Activated CD4-positive, alpha-beta T cell treated with anti-CD3 and anti-CD28 coated beads, Interleukin-2, amount 50 U/mL, for 16 hours (primary cell): ENCODE results near the gene PRKAA1.
A peak's percentile ranks its signal among the peaks of the same experiment; 100 is the strongest.
"Not testable (repeated sequence)": the region's sequence is repeated elsewhere in the genome, so short reads cannot be mapped to it uniquely, and the experiment has no call there.

ENCODE experiments used
- DNase-seq: peaks from one replicate; pipeline ENCODE4 v3.0.0-alpha.2; 2020

Gene PRKAA1

GRCh38 chr5:40825461-40826043 is 27.4 kb upstream of the PRKAA1 start:
- not testable (repeated sequence) for DNase-seq

GRCh38 chr5:40823459-40823858 is 25.3 kb upstream of the PRKAA1 start:
- DNase-seq = no peak

GRCh38 chr5:40813698-40814281 is 15.6 kb upstream of the PRKAA1 start:
- peak; percentile 78 for DNase-seq

- DNase-seq = no peak
These were observed 14.0 kb upstream of the PRKAA1 start for GRCh38 chr5:40812125-40812524.

- no peak for DNase-seq
These were observed 3.8 kb upstream of the PRKAA1 start for GRCh38 chr5:40801771-40802562.

- no peak for DNase-seq
These were observed 1.1 kb upstream of the PRKAA1 start for GRCh38 chr5:40799258-40799657.

- DNase-seq = no peak
These were observed 632 bp upstream of the PRKAA1 start for GRCh38 chr5:40798801-40799210.

- peak; percentile 78 for DNase-seq
These were observed 732 bp downstream of the PRKAA1 start for GRCh38 chr5:40797273-40798011.

GRCh38 chr5:40796487-40796889 is 1.7 kb downstream of the PRKAA1 start:
- DNase-seq = no peak

- DNase-seq = not testable (repeated sequence)
These were observed 3.3 kb downstream of the PRKAA1 start for GRCh38 chr5:40794877-40795276.

GRCh38 chr5:40794340-40794739 is 3.8 kb downstream of the PRKAA1 start:
- DNase-seq = not testable (repeated sequence)

GRCh38 chr5:40792691-40793090 is 5.5 kb downstream of the PRKAA1 start:
- not testable (repeated sequence) for DNase-seq

- no peak for DNase-seq
These were observed 6.4 kb downstream of the PRKAA1 start for GRCh38 chr5:40791715-40792139.

- DNase-seq = no peak
These were observed 7.1 kb downstream of the PRKAA1 start for GRCh38 chr5:40790947-40791593.

GRCh38 chr5:40788941-40789340 is 9.2 kb downstream of the PRKAA1 start:
- not testable (repeated sequence) for DNase-seq

GRCh38 chr5:40787986-40788385 is 10.2 kb downstream of the PRKAA1 start:
- DNase-seq = no peak

GRCh38 chr5:40786664-40787063 is 11.5 kb downstream of the PRKAA1 start:
- DNase-seq = not testable (repeated sequence)

GRCh38 chr5:40784916-40785315 is 13.3 kb downstream of the PRKAA1 start:
- no peak for DNase-seq

- DNase-seq = no peak
These were observed 14.0 kb downstream of the PRKAA1 start for GRCh38 chr5:40784027-40784653.

- no peak for DNase-seq
These were observed 16.2 kb downstream of the PRKAA1 start for GRCh38 chr5:40781843-40782409.

GRCh38 chr5:40780858-40781257 is 17.3 kb downstream of the PRKAA1 start:
- no peak for DNase-seq

- DNase-seq = no peak
These were observed 18.0 kb downstream of the PRKAA1 start for GRCh38 chr5:40780199-40780598.
